Stimulated activated effector memory CD8-positive, alpha-beta T cell treated with anti-CD3 and anti-CD28 coated beads, Interleukin-12 subunit alpha, Interleukin-12 subunit beta, amount 100 ng/mL, for 72 hours (primary cell): ENCODE measurements around the gene IQGAP1.
"Not testable (repeated sequence)": the region's sequence is repeated elsewhere in the genome, so short reads cannot be mapped to it uniquely, and the experiment has no call there.

Experiments used
- ATAC-seq: fragments of 150-1000 bp; cut with Tn5 transposase; 2 replicates; pipeline ENCODE4 v1.10.0; 2021
- DNase-seq, 2 donors: peaks; one replicate each; pipeline ENCODE4 v3.0.0; 2021 to 2022; ENCODE audit warnings: low spot score in 2 of 2
- H3K27ac Mint-ChIP-seq: one replicate; pipeline ENCODE4 v1.8.0; 2022; ENCODE audit warnings: mild to moderate bottlenecking, mixed read lengths
- H3K36me3 Mint-ChIP-seq: one replicate; pipeline ENCODE4 v1.8.0; 2022; ENCODE audit warnings: mild to moderate bottlenecking, mixed read lengths
- H3K4me1 Mint-ChIP-seq: one replicate; pipeline ENCODE4 v1.8.0; 2022; ENCODE audit warnings: mixed read lengths
- H3K4me3 Mint-ChIP-seq: one replicate; pipeline ENCODE4 v1.8.0; 2022; ENCODE audit warnings: mild to moderate bottlenecking, mixed read lengths
- H3K9me3 Mint-ChIP-seq: one replicate; pipeline ENCODE4 v1.8.0; 2022; ENCODE audit warnings: mixed read lengths

Gene IQGAP1

GRCh38 chr15:90387534-90388461 is at the start of gene IQGAP1:
Gene IQGAP1 (plus strand): TSS chr15:90388242. CDS start chr15:90388342, 100 bp downstream.
- peaks cover 42% of the 10 kb centered on the region for H3K36me3 Mint-ChIP-seq
- peak; percentile 94 to 98 for DNase-seq
- no peaks in the 10 kb centered on the region for H3K9me3 Mint-ChIP-seq
- peak within 1 kb of the TSS; percentile 94 for H3K27ac Mint-ChIP-seq
- ATAC-seq = peak; percentile 94
- peaks cover 43% of the 10 kb centered on the region for H3K4me1 Mint-ChIP-seq
- peak within 1 kb of the TSS; percentile 86 for H3K4me3 Mint-ChIP-seq

- no peak overlapping the region for H3K4me3 Mint-ChIP-seq
- no peaks in the 10 kb centered on the region for H3K4me1 Mint-ChIP-seq
- no peaks in the 10 kb centered on the region for H3K9me3 Mint-ChIP-seq
- no peak overlapping the region for H3K27ac Mint-ChIP-seq
- no peak for DNase-seq
- H3K36me3 Mint-ChIP-seq = no peaks in the 10 kb centered on the region
- ATAC-seq = no peak
These were observed 49.5 kb upstream of the IQGAP1 start for GRCh38 chr15:90338532-90338931.

- no peaks in the 10 kb centered on the region for H3K36me3 Mint-ChIP-seq
- H3K4me1 Mint-ChIP-seq = no peaks in the 10 kb centered on the region
- H3K4me3 Mint-ChIP-seq = no peak overlapping the region
- no peak overlapping the region for H3K27ac Mint-ChIP-seq
- ATAC-seq (no peak), DNase-seq (no peak)
- H3K9me3 Mint-ChIP-seq = no peaks in the 10 kb centered on the region
These were observed 47.7 kb upstream of the IQGAP1 start for GRCh38 chr15:90340345-90340744.

- DNase-seq (no peak), ATAC-seq (no peak)
- no peak overlapping the region for H3K27ac Mint-ChIP-seq
- H3K9me3 Mint-ChIP-seq = no peaks in the 10 kb centered on the region
- no peaks in the 10 kb centered on the region for H3K4me1 Mint-ChIP-seq
- no peaks in the 10 kb centered on the region for H3K36me3 Mint-ChIP-seq
- H3K4me3 Mint-ChIP-seq = no peak overlapping the region
These were observed 44.7 kb upstream of the IQGAP1 start for GRCh38 chr15:90343302-90343790.

GRCh38 chr15:90344662-90345061 is 43.4 kb upstream of the IQGAP1 start:
- Mint-ChIP-seq H3K4me1 (peaks cover 2% of the 10 kb centered on the region), H3K36me3 (no peaks in the 10 kb centered on the region), H3K9me3 (no peaks in the 10 kb centered on the region), H3K4me3 (no peak overlapping the region), H3K27ac (no peak overlapping the region)
- DNase-seq (no peak), ATAC-seq (no peak)

- ATAC-seq (no peak), DNase-seq (no peak)
- Mint-ChIP-seq H3K9me3 (no peaks in the 10 kb centered on the region), H3K4me3 (no peak overlapping the region), H3K36me3 (no peaks in the 10 kb centered on the region), H3K4me1 (peaks cover 9% of the 10 kb centered on the region), H3K27ac (no peak overlapping the region)
These were observed 42.2 kb upstream of the IQGAP1 start for GRCh38 chr15:90345857-90346256.

GRCh38 chr15:90347431-90348065 is 40.5 kb upstream of the IQGAP1 start:
- ATAC-seq, H3K36me3 Mint-ChIP-seq, H3K27ac Mint-ChIP-seq: not testable (repeated sequence)

GRCh38 chr15:90348456-90348855 is 39.6 kb upstream of the IQGAP1 start:
- H3K27ac Mint-ChIP-seq = no peak overlapping the region
- ATAC-seq (no peak), DNase-seq (no peak)
- no peaks in the 10 kb centered on the region for H3K9me3 Mint-ChIP-seq
- H3K4me3 Mint-ChIP-seq = no peak overlapping the region
- H3K4me1 Mint-ChIP-seq = peaks cover 16% of the 10 kb centered on the region
- H3K36me3 Mint-ChIP-seq = no peaks in the 10 kb centered on the region

More at GRCh38 chr15:90347431-90348065, 40.5 kb upstream of the IQGAP1 start:
- not testable (repeated sequence) for DNase-seq, H3K9me3 Mint-ChIP-seq, H3K4me3 Mint-ChIP-seq
- peaks cover 16% of the 10 kb centered on the region for H3K4me1 Mint-ChIP-seq

- Mint-ChIP-seq H3K36me3 (no peaks in the 10 kb centered on the region), H3K9me3 (no peaks in the 10 kb centered on the region), H3K4me1 (peaks cover 16% of the 10 kb centered on the region), H3K27ac (no peak overlapping the region), H3K4me3 (no peak overlapping the region)
- DNase-seq (no peak), ATAC-seq (no peak)
These were observed 39.0 kb upstream of the IQGAP1 start for GRCh38 chr15:90349072-90349471.

GRCh38 chr15:90349821-90350220 is 38.2 kb upstream of the IQGAP1 start:
- no peak for DNase-seq
- no peaks in the 10 kb centered on the region for H3K9me3 Mint-ChIP-seq
- peaks cover 16% of the 10 kb centered on the region for H3K4me1 Mint-ChIP-seq
- H3K27ac Mint-ChIP-seq = no peak overlapping the region
- no peak overlapping the region for H3K4me3 Mint-ChIP-seq
- ATAC-seq = no peak
- H3K36me3 Mint-ChIP-seq = no peaks in the 10 kb centered on the region

- DNase-seq (no peak), ATAC-seq (peak; percentile 4)
- Mint-ChIP-seq H3K4me3 (peak overlapping the region; percentile 85), H3K27ac (peak overlapping the region; percentile 89), H3K4me1 (peaks cover 16% of the 10 kb centered on the region), H3K36me3 (no peaks in the 10 kb centered on the region), H3K9me3 (no peaks in the 10 kb centered on the region)
These were observed 36.4 kb upstream of the IQGAP1 start for GRCh38 chr15:90351479-90352106.

- Mint-ChIP-seq H3K4me3 (peak within 1 kb of the TSS; percentile 85), H3K9me3 (no peaks in the 10 kb centered on the region), H3K36me3 (no peaks in the 10 kb centered on the region), H3K27ac (peak within 1 kb of the TSS; percentile 89), H3K4me1 (peaks cover 16% of the 10 kb centered on the region)
- ATAC-seq (peak; percentile 97), DNase-seq (peak; percentile 81 to 96)
These were observed 35.7 kb upstream of the IQGAP1 start, which contains the start of gene ZNF774 for GRCh38 chr15:90352107-90352893. Gene ZNF774 (plus strand): TSS chr15:90352284. CDS start chr15:90354661, 2,377 bp downstream.

- ATAC-seq = no peak
- Mint-ChIP-seq H3K9me3 (no peaks in the 10 kb centered on the region), H3K4me3 (no peak overlapping the region), H3K36me3 (no peaks in the 10 kb centered on the region), H3K4me1 (peaks cover 10% of the 10 kb centered on the region), H3K27ac (no peak overlapping the region)
- DNase-seq = no peak
These were observed 33.1 kb upstream of the IQGAP1 start for GRCh38 chr15:90354986-90355385.

- Mint-ChIP-seq H3K4me3 (no peak overlapping the region), H3K27ac (no peak overlapping the region), H3K36me3 (no peaks in the 10 kb centered on the region), H3K4me1 (peaks cover 18% of the 10 kb centered on the region), H3K9me3 (no peaks in the 10 kb centered on the region)
- ATAC-seq (peak; percentile 74), DNase-seq (no peak)
These were observed 29.7 kb upstream of the IQGAP1 start for GRCh38 chr15:90358124-90359033.
